Fibroblast of skin of left quadriceps (primary cell): ENCODE measurements around the gene KCTD20.
"Not testable (repeated sequence)": the region's sequence is repeated elsewhere in the genome, so short reads cannot be mapped to it uniquely, and the experiment has no call there.

Experiments used
- DNase-seq, 2 experiments: peaks; one replicate each; pipeline ENCODE4 v3.0.0-alpha.2; 2013; ENCODE audit warnings: low read depth in 2 of 2

KCTD20 gene

GRCh38 chr6:36444470-36444869 lies 1.7 kb downstream of the KCTD20 start:
- DNase-seq: peak in 1 of 2 experiments; percentile 34

- no peak for DNase-seq
These were observed 2.8 kb downstream of the KCTD20 start for GRCh38 chr6:36445621-36446020.

GRCh38 chr6:36449173-36449572 lies 6.4 kb downstream of the KCTD20 start:
- not testable (repeated sequence) for DNase-seq

GRCh38 chr6:36452897-36453296 lies 10.1 kb downstream of the KCTD20 start:
- not testable (repeated sequence) for DNase-seq

GRCh38 chr6:36455486-36456027 lies 12.8 kb downstream of the KCTD20 start:
- DNase-seq: no peak

GRCh38 chr6:36459501-36459900 lies 16.7 kb downstream of the KCTD20 start:
- DNase-seq: no peak

GRCh38 chr6:36460916-36461315 lies 18.1 kb downstream of the KCTD20 start:
- no peak for DNase-seq

GRCh38 chr6:36461646-36462045 lies 18.8 kb downstream of the KCTD20 start:
- DNase-seq: no peak

GRCh38 chr6:36463676-36464075 lies 20.9 kb downstream of the KCTD20 start:
- peak; percentile 32 to 41 for DNase-seq

GRCh38 chr6:36464233-36464632 lies 21.4 kb downstream of the KCTD20 start:
- no peak for DNase-seq

- DNase-seq: no peak
These were observed 24.8 kb downstream of the KCTD20 start for GRCh38 chr6:36467625-36468024.

GRCh38 chr6:36469148-36469661 lies 26.4 kb downstream of the KCTD20 start:
- DNase-seq: no peak

GRCh38 chr6:36469946-36470345 lies 27.1 kb downstream of the KCTD20 start:
- DNase-seq: no peak

GRCh38 chr6:36478051-36478526 lies 35.3 kb downstream of the KCTD20 start:
- DNase-seq: no peak

GRCh38 chr6:36479256-36479655 lies 36.5 kb downstream of the KCTD20 start:
- no peak for DNase-seq

- DNase-seq: not testable (repeated sequence)
These were observed 40.5 kb downstream of the KCTD20 start for GRCh38 chr6:36483326-36483725.

GRCh38 chr6:36484736-36485135 lies 41.9 kb downstream of the KCTD20 start:
- DNase-seq: no peak

GRCh38 chr6:36487698-36488097 lies 44.9 kb downstream of the KCTD20 start:
- DNase-seq: no peak

GRCh38 chr6:36488221-36488620 lies 45.4 kb downstream of the KCTD20 start:
- DNase-seq: no peak

GRCh38 chr6:36489426-36489825 lies 46.6 kb downstream of the KCTD20 start:
- no peak for DNase-seq

- no peak for DNase-seq
These were observed 48.7 kb downstream of the KCTD20 start for GRCh38 chr6:36491378-36491965.

- no peak for DNase-seq
These were observed 49.3 kb downstream of the KCTD20 start for GRCh38 chr6:36492092-36492491.

GRCh38 chr6:36492621-36493020 lies 49.8 kb downstream of the KCTD20 start:
- no peak for DNase-seq

GRCh38 chr6:36493319-36493718 lies 50.5 kb downstream of the KCTD20 start:
- DNase-seq: no peak
